Duodenal mucosa (tissue), 2 donors: ENCODE measurements around the gene GGA1.

Experiments used
- H3K27ac ChIP-seq: one replicate; pipeline ENCODE4 v1.7.0; 2013; ENCODE audit warnings: low read depth, low read length
- H3K27me3 ChIP-seq, 2 donors: one replicate each; pipeline ENCODE4 v1.7.0; 2013; ENCODE audit warnings: low read length in 2 of 2, control low read depth in 1 of 2; ENCODE audit not compliant: insufficient read depth in 2 of 2, control insufficient read depth in 1 of 2
- H3K36me3 ChIP-seq, 2 donors: one replicate each; pipeline ENCODE4 v1.7.0; 2013; ENCODE audit warnings: low read length in 2 of 2, control low read depth in 1 of 2; ENCODE audit not compliant: insufficient read depth in 2 of 2, control insufficient read depth in 1 of 2
- H3K4me1 ChIP-seq, 2 donors: one replicate each; pipeline ENCODE4 v1.7.0; 2013; ENCODE audit warnings: low read length in 2 of 2, control low read depth in 1 of 2; ENCODE audit not compliant: insufficient read depth in 2 of 2, control insufficient read depth in 1 of 2
- H3K4me3 ChIP-seq, 2 donors: one replicate each; pipeline ENCODE4 v1.7.0; 2013; ENCODE audit warnings: low read length in 2 of 2, low read depth in 1 of 2
- H3K9ac ChIP-seq, 2 donors: one replicate each; pipeline ENCODE4 v1.7.0; 2013; ENCODE audit warnings: low read length in 2 of 2, low read depth in 1 of 2
- H3K9me3 ChIP-seq, 2 donors: one replicate each; pipeline ENCODE4 v1.7.0; 2013; ENCODE audit warnings: low read length in 2 of 2, control low read depth in 1 of 2; ENCODE audit not compliant: control insufficient read depth in 1 of 2

GGA1 gene

DNA sequence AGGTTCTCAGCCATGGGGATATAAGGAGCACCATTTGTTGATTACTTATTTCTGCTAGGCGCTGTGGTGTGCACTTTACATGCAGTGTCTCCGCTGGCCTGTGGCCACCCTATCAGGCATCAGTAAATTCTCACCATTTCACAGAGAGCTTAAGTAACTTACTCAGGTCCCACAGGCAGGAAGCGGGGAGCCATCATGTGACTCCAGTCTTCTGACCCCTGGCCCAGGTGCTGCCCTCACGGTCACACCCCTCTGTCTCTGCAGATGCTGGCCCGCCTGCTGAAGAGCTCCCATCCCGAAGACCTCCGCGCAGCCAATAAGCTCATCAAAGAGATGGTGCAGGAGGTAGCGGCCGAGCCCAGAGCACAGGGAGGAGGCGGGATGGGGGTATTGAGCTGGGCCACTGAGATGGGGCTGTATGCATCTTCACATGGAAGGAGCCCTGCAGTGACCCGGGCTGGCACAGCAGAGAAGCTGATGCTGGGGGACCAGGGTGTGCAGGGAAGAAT, 12.8 kb downstream of the GGA1 start:
- H3K4me3 ChIP-seq: no peak overlapping the region
- H3K27me3 ChIP-seq: no peaks in the 10 kb centered on the region
- H3K36me3 ChIP-seq: peaks cover 11 to 69% of the 10 kb centered on the region in 2 donors
- no peak overlapping the region for H3K9ac ChIP-seq
- no peak overlapping the region for H3K27ac ChIP-seq
- no peaks in the 10 kb centered on the region for H3K9me3 ChIP-seq
- H3K4me1 ChIP-seq: peaks cover 17 to 23% of the 10 kb centered on the region in 2 donors

DNA sequence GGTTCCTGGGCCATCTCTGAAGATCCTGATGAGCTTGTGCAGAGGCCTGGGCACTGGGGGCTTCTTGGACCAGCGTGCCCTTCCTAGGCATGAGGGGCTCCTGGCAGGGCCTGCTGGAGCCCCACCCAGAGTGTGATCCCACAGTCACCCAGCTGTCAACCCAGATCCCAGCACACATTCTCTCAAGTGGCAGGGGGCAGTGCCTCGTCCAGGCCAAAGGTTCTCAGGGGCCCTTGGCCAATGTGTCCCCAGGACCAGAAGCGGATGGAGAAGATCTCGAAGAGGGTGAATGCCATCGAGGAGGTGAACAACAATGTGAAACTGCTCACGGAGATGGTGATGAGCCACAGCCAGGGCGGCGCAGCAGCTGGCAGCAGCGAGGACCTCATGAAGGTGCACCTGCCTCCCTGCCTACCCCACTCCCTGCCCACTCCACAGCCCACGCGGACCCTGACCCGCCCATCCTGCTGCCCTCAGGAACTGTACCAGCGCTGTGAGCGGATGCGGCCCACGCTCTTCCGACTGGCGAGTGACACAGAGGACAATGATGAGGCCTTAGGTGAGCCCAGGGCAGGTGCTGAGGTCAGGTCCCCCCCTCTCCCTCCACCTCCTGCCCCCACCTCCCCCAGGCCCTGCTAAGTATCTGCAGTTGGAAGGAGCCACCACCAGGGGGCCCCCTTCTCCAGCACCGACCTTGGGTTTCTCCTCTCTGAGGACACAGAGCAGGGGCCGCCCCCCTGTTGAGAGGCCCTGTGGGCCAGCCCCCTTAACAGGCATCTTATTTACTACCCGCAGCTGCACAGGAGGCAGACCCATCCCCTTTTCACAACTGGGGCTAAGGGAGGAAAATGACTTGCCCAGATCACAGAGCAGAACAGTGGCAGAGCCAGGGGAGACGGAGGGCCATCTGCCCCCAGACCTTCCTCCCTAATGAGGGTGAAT, 14.7 kb downstream of the GGA1 start:
- Histone ChIP-seq H3K4me3 (no peak overlapping the region), H3K27ac (peak overlapping the region; percentile 11), H3K27me3 (no peaks in the 10 kb centered on the region), H3K4me1 (peaks cover 34 to 35% of the 10 kb centered on the region in 2 donors), H3K9ac (peak overlapping the region in 1 of 2 donors; percentile 46), H3K36me3 (peaks cover 9 to 53% of the 10 kb centered on the region in 2 donors), H3K9me3 (no peaks in the 10 kb centered on the region)

GRCh38 chr22:37624017-37624365, 15.4 kb downstream of the GGA1 start:
- H3K9ac ChIP-seq: peak overlapping the region in 1 of 2 donors; percentile 46
- peaks cover 34 to 35% of the 10 kb centered on the region in 2 donors for H3K4me1 ChIP-seq
- no peak overlapping the region for H3K4me3 ChIP-seq
- no peaks in the 10 kb centered on the region for H3K9me3 ChIP-seq
- peaks cover 3 to 50% of the 10 kb centered on the region in 2 donors for H3K36me3 ChIP-seq
- peak overlapping the region; percentile 11 for H3K27ac ChIP-seq
- H3K27me3 ChIP-seq: no peaks in the 10 kb centered on the region

- no peaks in the 10 kb centered on the region for H3K9me3 ChIP-seq
- H3K27me3 ChIP-seq: no peaks in the 10 kb centered on the region
- H3K4me1 ChIP-seq: peaks cover 34 to 35% of the 10 kb centered on the region in 2 donors
- no peak overlapping the region for H3K4me3 ChIP-seq
- H3K36me3 ChIP-seq: peaks cover 8 to 52% of the 10 kb centered on the region in 2 donors
- no peak overlapping the region for H3K27ac ChIP-seq
- H3K9ac ChIP-seq: no peak overlapping the region
These were observed 16.2 kb downstream of the GGA1 start for GRCh38 chr22:37624876-37625275.

GRCh38 chr22:37625737-37626136, 17.1 kb downstream of the GGA1 start:
- Histone ChIP-seq H3K9ac (no peak overlapping the region), H3K36me3 (peaks cover 8 to 53% of the 10 kb centered on the region in 2 donors), H3K4me1 (peaks cover 34 to 35% of the 10 kb centered on the region in 2 donors), H3K27me3 (no peaks in the 10 kb centered on the region), H3K9me3 (no peaks in the 10 kb centered on the region), H3K4me3 (no peak overlapping the region), H3K27ac (no peak overlapping the region)

DNA sequence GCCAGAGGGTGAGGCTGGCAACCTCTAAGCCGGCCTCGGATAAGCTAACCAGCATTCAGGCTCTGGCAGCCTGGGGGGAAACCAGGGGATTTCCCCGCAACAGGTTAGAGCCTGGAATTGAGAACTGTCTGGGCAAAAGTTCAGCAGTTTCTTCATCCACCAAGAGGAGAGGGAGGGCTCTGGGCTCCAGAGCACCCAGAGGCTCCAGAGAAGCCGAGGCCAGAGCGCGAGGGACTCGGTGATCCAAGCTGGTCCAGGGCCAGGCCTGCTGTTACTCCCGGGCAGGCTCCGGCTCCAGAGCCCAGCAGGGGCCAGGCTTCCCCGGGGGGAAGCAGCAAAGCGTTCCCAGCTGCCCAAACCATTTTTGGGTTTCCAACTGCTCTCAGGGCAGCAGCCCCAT, 17.5 kb downstream of the GGA1 start:
- peaks cover 5 to 55% of the 10 kb centered on the region in 2 donors for H3K36me3 ChIP-seq
- no peak overlapping the region for H3K27ac ChIP-seq
- H3K9ac ChIP-seq: no peak overlapping the region
- no peaks in the 10 kb centered on the region for H3K9me3 ChIP-seq
- no peaks in the 10 kb centered on the region for H3K27me3 ChIP-seq
- no peak overlapping the region for H3K4me3 ChIP-seq
- peaks cover 35 to 39% of the 10 kb centered on the region in 2 donors for H3K4me1 ChIP-seq

GRCh38 chr22:37626556-37627075, 18.0 kb downstream of the GGA1 start:
- H3K27ac ChIP-seq: peak overlapping the region; percentile 14
- peak overlapping the region; percentile 22 to 24 for H3K9ac ChIP-seq
- peaks cover 40 to 43% of the 10 kb centered on the region in 2 donors for H3K4me1 ChIP-seq
- H3K4me3 ChIP-seq: no peak overlapping the region
- H3K36me3 ChIP-seq: peaks cover 5 to 52% of the 10 kb centered on the region in 2 donors
- no peaks in the 10 kb centered on the region for H3K27me3 ChIP-seq
- H3K9me3 ChIP-seq: no peaks in the 10 kb centered on the region

DNA sequence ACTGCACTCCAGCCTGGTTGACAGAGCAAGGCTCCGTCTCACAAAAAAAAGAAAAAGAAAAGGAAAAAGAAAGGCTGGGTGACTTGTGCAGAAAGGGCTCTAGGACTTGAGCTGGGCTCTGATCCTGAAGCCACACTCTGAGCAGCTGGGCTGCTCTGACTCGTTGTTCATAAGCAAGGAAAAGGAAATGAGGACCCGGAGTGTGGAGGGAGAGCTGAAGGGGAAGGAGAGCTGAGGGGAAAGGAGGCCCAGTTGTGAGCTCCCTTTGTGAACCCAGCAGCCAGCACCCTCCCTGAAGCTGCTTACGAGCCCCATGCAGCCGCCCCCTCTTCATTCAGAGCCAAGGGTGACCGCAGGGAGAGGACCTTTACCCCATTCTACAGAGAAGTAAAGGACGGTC, 18.5 kb downstream of the GGA1 start:
- H3K4me3 ChIP-seq: no peak overlapping the region
- peak overlapping the region; percentile 24 to 54 for H3K9ac ChIP-seq
- peaks cover 45 to 48% of the 10 kb centered on the region in 2 donors for H3K4me1 ChIP-seq
- H3K27ac ChIP-seq: no peak overlapping the region
- no peaks in the 10 kb centered on the region for H3K9me3 ChIP-seq
- peaks cover 5 to 55% of the 10 kb centered on the region in 2 donors for H3K36me3 ChIP-seq
- no peaks in the 10 kb centered on the region for H3K27me3 ChIP-seq

DNA sequence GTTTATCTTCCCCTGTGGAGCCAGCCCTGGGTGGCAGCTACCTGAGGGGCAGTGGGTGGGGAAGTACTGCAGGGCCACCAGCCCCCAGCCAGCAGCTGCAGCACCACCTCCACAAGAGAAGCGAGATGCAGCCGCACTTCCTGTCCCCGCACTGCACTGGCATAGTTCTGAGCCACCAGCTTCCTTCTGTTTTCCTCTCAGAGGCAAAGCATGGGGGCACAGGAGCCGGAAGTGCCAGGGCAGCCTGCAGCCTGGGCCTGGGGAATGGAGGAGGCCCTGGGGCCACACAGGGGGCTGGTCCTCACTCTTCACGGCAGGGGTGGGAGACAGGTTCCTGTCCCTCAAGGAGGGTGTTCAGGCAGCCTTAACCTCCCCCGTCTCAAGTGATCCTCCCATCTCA, 18.9 kb downstream of the GGA1 start:
- H3K4me1 ChIP-seq: peaks cover 49 to 53% of the 10 kb centered on the region in 2 donors
- H3K4me3 ChIP-seq: no peak overlapping the region

GRCh38 chr22:37628830-37629229, 20.2 kb downstream of the GGA1 start:
- H3K9ac ChIP-seq: no peak overlapping the region
- H3K27ac ChIP-seq: no peak overlapping the region
- H3K36me3 ChIP-seq: peaks cover 5 to 55% of the 10 kb centered on the region in 2 donors
- no peak overlapping the region for H3K4me3 ChIP-seq
- H3K9me3 ChIP-seq: no peaks in the 10 kb centered on the region
- H3K4me1 ChIP-seq: peaks cover 55 to 63% of the 10 kb centered on the region in 2 donors
- no peaks in the 10 kb centered on the region for H3K27me3 ChIP-seq

More for the DNA sequence above, 18.9 kb downstream of the GGA1 start:
- Histone ChIP-seq H3K27me3 (no peaks in the 10 kb centered on the region), H3K27ac (no peak overlapping the region), H3K9ac (peak overlapping the region; percentile 24 to 54), H3K36me3 (peaks cover 5 to 58% of the 10 kb centered on the region in 2 donors), H3K9me3 (no peaks in the 10 kb centered on the region)
